ENCODE results near the gene PSMC6. TPM values are rescaled to one million over a fixed set of nuclear protein-coding genes. Genes with fewer than 3 reads are reported as not detected.

The PSMC6 gene
- polyA plus RNA-seq, 3 donors = 46.9 to 64.3 (median 48.6) TPM

DNA sequence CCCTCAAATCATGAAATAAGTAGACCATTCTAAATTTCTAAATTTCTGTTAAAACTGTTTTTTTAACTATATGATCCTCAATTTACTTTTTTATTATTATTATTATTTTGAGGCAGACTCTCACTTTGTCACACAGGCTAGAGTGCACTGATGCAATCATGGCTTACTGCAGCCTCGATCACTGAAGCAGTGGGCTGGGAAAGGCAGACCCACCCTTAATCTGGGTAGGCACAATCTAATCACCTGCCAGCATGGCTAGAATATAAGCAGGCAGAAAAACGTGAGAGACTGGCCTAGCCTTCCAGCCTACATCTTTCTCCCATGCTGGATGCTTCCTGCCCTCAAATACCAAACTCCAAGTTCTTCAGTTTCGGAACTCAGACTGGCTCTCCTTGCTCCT lies 14.0 kb upstream of the PSMC6 start:
- Histone ChIP-seq H3K9me3 (replicated peaks in 1 of 2; ENCODE audit: control insufficient read depth in 1 of 2, insufficient read depth in 1 of 2, low read length in 2 of 2) (no peaks in the 10 kb centered on the region), H3K4me1 (ENCODE audit: control insufficient read depth in 1 of 2, insufficient read depth in 2 of 2, low read length in 2 of 2) (peaks cover 44 to 51% of the 10 kb centered on the region in 2 donors), H3K4me2 (replicated peaks; ENCODE audit: extremely low read depth, low read length, poor library complexity, severe bottlenecking) (no peak overlapping the region), H3K27ac (ENCODE audit: low read depth in 1 of 2, low read length in 2 of 2) (no peak overlapping the region), H3K9ac (ENCODE audit: insufficient read depth, low read length, poor library complexity, severe bottlenecking) (no peak overlapping the region), H4K20me1 (ENCODE audit: insufficient read depth, low read length) (peaks cover 51% of the 10 kb centered on the region), H3K4me3 (replicated peaks in 1 of 3; ENCODE audit: low read depth in 2 of 3, low read length in 3 of 3) (no peak overlapping the region), H2AFZ (ENCODE audit: insufficient read depth, low read depth, low read length, poor library complexity, severe bottlenecking) (no peak overlapping the region), H3K79me2 (ENCODE audit: insufficient read depth, low read length) (peaks cover 74% of the 10 kb centered on the region), H3K36me3 (replicated peaks in 1 of 2; ENCODE audit: control insufficient read depth in 1 of 2, insufficient read depth in 2 of 2, low read length in 2 of 2) (no peaks in the 10 kb centered on the region), H3K27me3 (ENCODE audit: control insufficient read depth in 2 of 2, insufficient read depth in 2 of 2, low read length in 2 of 2) (no peaks in the 10 kb centered on the region)
- DNase-seq = no peak
- H3K9me3 Mint-ChIP-seq = no peaks in the 10 kb centered on the region
- H3K4me1 Mint-ChIP-seq = peaks cover 53% of the 10 kb centered on the region
- H3K4me3 Mint-ChIP-seq = no peak overlapping the region
- H3K27me3 Mint-ChIP-seq (ENCODE audit: low read depth in 3 of 3) = no peaks in the 10 kb centered on the region
- intact Hi-C loops (cut with micrococcal nuclease) = loop anchor here in 1 of 2 donors (10.0 kb wide), 1 partner anchor 378 kb away; the partner anchor contains the start of gene PTGER2
- TF ChIP-seq, protein P1, sequence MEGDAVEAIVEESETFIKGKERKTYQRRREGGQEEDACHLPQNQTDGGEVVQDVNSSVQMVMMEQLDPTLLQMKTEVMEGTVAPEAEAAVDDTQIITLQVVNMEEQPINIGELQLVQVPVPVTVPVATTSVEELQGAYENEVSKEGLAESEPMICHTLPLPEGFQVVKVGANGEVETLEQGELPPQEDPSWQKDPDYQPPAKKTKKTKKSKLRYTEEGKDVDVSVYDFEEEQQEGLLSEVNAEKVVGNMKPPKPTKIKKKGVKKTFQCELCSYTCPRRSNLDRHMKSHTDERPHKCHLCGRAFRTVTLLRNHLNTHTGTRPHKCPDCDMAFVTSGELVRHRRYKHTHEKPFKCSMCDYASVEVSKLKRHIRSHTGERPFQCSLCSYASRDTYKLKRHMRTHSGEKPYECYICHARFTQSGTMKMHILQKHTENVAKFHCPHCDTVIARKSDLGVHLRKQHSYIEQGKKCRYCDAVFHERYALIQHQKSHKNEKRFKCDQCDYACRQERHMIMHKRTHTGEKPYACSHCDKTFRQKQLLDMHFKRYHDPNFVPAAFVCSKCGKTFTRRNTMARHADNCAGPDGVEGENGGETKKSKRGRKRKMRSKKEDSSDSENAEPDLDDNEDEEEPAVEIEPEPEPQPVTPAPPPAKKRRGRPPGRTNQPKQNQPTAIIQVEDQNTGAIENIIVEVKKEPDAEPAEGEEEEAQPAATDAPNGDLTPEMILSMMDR (IDR thresholded peaks at IDR 0.05) = no peak
- peak overlapping the region in 5 of 7 donors; percentile 16 to 40 (median 33) for H3K27ac Mint-ChIP-seq
- H3K36me3 Mint-ChIP-seq = peaks cover 3% of the 10 kb centered on the region in 2 donors
- 62% methylated on average over 3 of the region's 3 CpGs for WGBS (ENCODE audit: insufficient coverage)

DNA sequence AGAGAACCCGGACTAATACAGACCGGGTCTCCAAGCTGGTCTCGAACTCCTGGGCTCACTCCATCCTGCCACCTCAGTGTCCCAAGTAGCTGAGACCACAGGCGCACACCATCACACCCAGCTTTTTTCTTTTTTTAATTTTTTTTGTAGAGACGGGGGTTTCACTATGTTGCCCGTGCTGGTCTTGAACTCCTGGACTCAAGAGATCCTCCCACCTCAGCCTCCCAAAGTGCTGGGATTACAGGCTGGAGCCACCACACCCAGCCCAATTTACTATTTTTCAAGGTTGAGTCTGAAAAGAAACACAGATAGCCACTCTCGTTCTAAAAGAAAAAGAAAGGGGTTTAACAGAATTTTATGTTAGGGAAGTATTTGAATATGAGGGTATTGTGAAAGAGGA lies 13.5 kb upstream of the PSMC6 start:
- Histone ChIP-seq H3K27ac (ENCODE audit: low read depth in 1 of 2, low read length in 2 of 2) (no peak overlapping the region), H2AFZ (ENCODE audit: insufficient read depth, low read depth, low read length, poor library complexity, severe bottlenecking) (no peak overlapping the region), H3K79me2 (ENCODE audit: insufficient read depth, low read length) (peaks cover 69% of the 10 kb centered on the region), H3K36me3 (replicated peaks in 1 of 2; ENCODE audit: control insufficient read depth in 1 of 2, insufficient read depth in 2 of 2, low read length in 2 of 2) (no peaks in the 10 kb centered on the region), H3K4me2 (replicated peaks; ENCODE audit: extremely low read depth, low read length, poor library complexity, severe bottlenecking) (peak overlapping the region; percentile 27), H3K27me3 (ENCODE audit: control insufficient read depth in 2 of 2, insufficient read depth in 2 of 2, low read length in 2 of 2) (no peaks in the 10 kb centered on the region), H3K9ac (ENCODE audit: insufficient read depth, low read length, poor library complexity, severe bottlenecking) (no peak overlapping the region), H3K4me1 (ENCODE audit: control insufficient read depth in 1 of 2, insufficient read depth in 2 of 2, low read length in 2 of 2) (peaks cover 44 to 51% of the 10 kb centered on the region in 2 donors), H4K20me1 (ENCODE audit: insufficient read depth, low read length) (peaks cover 46% of the 10 kb centered on the region), H3K4me3 (replicated peaks in 1 of 3; ENCODE audit: low read depth in 2 of 3, low read length in 3 of 3) (no peak overlapping the region), H3K9me3 (replicated peaks in 1 of 2; ENCODE audit: control insufficient read depth in 1 of 2, insufficient read depth in 1 of 2, low read length in 2 of 2) (no peaks in the 10 kb centered on the region)
- peaks cover 55% of the 10 kb centered on the region for H3K4me1 Mint-ChIP-seq
- no peak for DNase-seq
- no peaks in the 10 kb centered on the region for H3K9me3 Mint-ChIP-seq
- WGBS (ENCODE audit: insufficient coverage) = 94% methylated on average over 2 of the region's 7 CpGs
- TF ChIP-seq, protein P1 (IDR thresholded peaks at IDR 0.05) = no peak
- intact Hi-C loops (cut with micrococcal nuclease) = loop anchor here in 1 of 2 donors (10.0 kb wide), 1 partner anchor 379 kb away; the partner anchor contains the start of gene PTGER2
- H3K36me3 Mint-ChIP-seq = peaks cover 2 to 3% of the 10 kb centered on the region in 2 donors
- H3K27me3 Mint-ChIP-seq (ENCODE audit: low read depth in 3 of 3) = peaks cover 0 to 1% (median 0%) of the 10 kb centered on the region in 3 donors
- peak overlapping the region in 1 of 2 donors; percentile 69 for H3K4me3 Mint-ChIP-seq
- H3K27ac Mint-ChIP-seq = peak overlapping the region in 3 of 7 donors; percentile 37 to 42 (median 40)

All from CD14-positive monocyte (primary cell).